AG10803 (cell line): ENCODE results near the gene A4GNT.
"Not testable (repeated sequence)": the region's sequence is repeated elsewhere in the genome, so short reads cannot be mapped to it uniquely, and the experiment has no call there.

Experiments
- DNase-seq: peaks from one replicate; pipeline ENCODE4 v3.0.0; 2010; ENCODE audit warnings: low read depth
- H3K4me3 ChIP-seq: 2 replicates; pipeline ENCODE4 v1.5.1; 2011; ENCODE audit warnings: mild to moderate bottlenecking, low read length, control low read depth
- CTCF ChIP-seq: conservative IDR thresholded peaks from 2 replicates; pipeline ENCODE4 v1.5.1; 2011; ENCODE audit warnings: mild to moderate bottlenecking, low read length, control low read depth, inconsistent platforms

Gene A4GNT

GRCh38 chr3:138092023-138092422 lies 40.2 kb downstream of the A4GNT start:
- no peak overlapping the region for H3K4me3 ChIP-seq
- DNase-seq: peak; percentile 22
- TF ChIP-seq CTCF: no peak

GRCh38 chr3:138089091-138089490 lies 43.1 kb downstream of the A4GNT start:
- no peak for TF ChIP-seq CTCF
- H3K4me3 ChIP-seq: no peak overlapping the region
- peak; percentile 57 for DNase-seq

GRCh38 chr3:138085745-138086144 lies 46.4 kb downstream of the A4GNT start:
- DNase-seq, H3K4me3 ChIP-seq: not testable (repeated sequence)

GRCh38 chr3:138084196-138084595 lies 48.0 kb downstream of the A4GNT start:
- no peak for DNase-seq
- H3K4me3 ChIP-seq: no peak overlapping the region
- TF ChIP-seq CTCF: no peak

GRCh38 chr3:138082992-138083386 lies 49.2 kb downstream of the A4GNT start:
- no peak for DNase-seq
- no peak for TF ChIP-seq CTCF
- H3K4me3 ChIP-seq: no peak overlapping the region

GRCh38 chr3:138082085-138082991 lies 49.9 kb downstream of the A4GNT start:
- H3K4me3 ChIP-seq: peak overlapping the region; percentile 34
- no peak for TF ChIP-seq CTCF
- DNase-seq: peak; percentile 82

- peak; percentile 64 for DNase-seq
- TF ChIP-seq CTCF: no peak
Measured at GRCh38 chr3:138081371-138082084, 50.7 kb downstream of the A4GNT start.

More at GRCh38 chr3:138081371-138082084, 50.7 kb downstream of the A4GNT start:
- peak overlapping the region; percentile 24; the same call in 1 of the 2 replicates for H3K4me3 ChIP-seq
